C4-2B (cell line): ENCODE results near the gene CCDC191.

Experiments
- H3K27ac ChIP-seq: fragments of 450-650 bp; 2 replicates; pipeline ENCODE4 v1.5.1; 2017
- CTCF ChIP-seq: fragments of 450-650 bp; conservative IDR thresholded peaks from 2 replicates; pipeline ENCODE4 v1.5.1; 2017; ENCODE audit warnings: mild to moderate bottlenecking
- ZFX ChIP-seq: fragments of 450-650 bp; IDR thresholded peaks from 2 replicates; pipeline ENCODE4 v1.6.1; 2017

CCDC191 gene

GRCh38 chr3:114093596-114093995, 37.3 kb upstream of the CCDC191 start:
- H3K27ac ChIP-seq, result no peak overlapping the region
- TF ChIP-seq ZFX (no peak), CTCF (no peak)

GRCh38 chr3:114093016-114093380, 36.7 kb upstream of the CCDC191 start:
- TF ChIP-seq ZFX, result no peak
- no peak for TF ChIP-seq CTCF
- no peak overlapping the region for H3K27ac ChIP-seq

GRCh38 chr3:114092151-114093015, 36.1 kb upstream of the CCDC191 start:
- no peak overlapping the region for H3K27ac ChIP-seq
- TF ChIP-seq ZFX, result no peak
- TF ChIP-seq CTCF, result no peak

GRCh38 chr3:114089675-114090074, 33.3 kb upstream of the CCDC191 start:
- TF ChIP-seq CTCF (no peak), ZFX (no peak)

GRCh38 chr3:114086356-114086755, 30.0 kb upstream of the CCDC191 start:
- no peak overlapping the region for H3K27ac ChIP-seq
- no peak for TF ChIP-seq ZFX
- no peak for TF ChIP-seq CTCF

More at GRCh38 chr3:114089675-114090074, 33.3 kb upstream of the CCDC191 start:
- no peak overlapping the region for H3K27ac ChIP-seq

GRCh38 chr3:114083112-114083511, 26.8 kb upstream of the CCDC191 start:
- no peak overlapping the region for H3K27ac ChIP-seq
- no peak for TF ChIP-seq CTCF
- TF ChIP-seq ZFX, result no peak

GRCh38 chr3:114081037-114081436, 24.7 kb upstream of the CCDC191 start:
- no peak for TF ChIP-seq CTCF
- TF ChIP-seq ZFX, result no peak
- H3K27ac ChIP-seq, result no peak overlapping the region
